Urinary bladder (tissue), 4 donors: ENCODE results near the gene TSC22D4. TPM values are rescaled to one million over a fixed set of nuclear protein-coding genes. Genes with fewer than 3 reads are reported as not detected.

ENCODE experiments used
- DNase-seq: peaks from one replicate; pipeline ENCODE4 v3.0.0-alpha.2; 2015; ENCODE audit errors: extremely low spot score
- H3K27ac ChIP-seq: one replicate; pipeline ENCODE4 v1.5.1; 2013; ENCODE audit warnings: low read depth, mild to moderate bottlenecking, moderate library complexity
- H3K36me3 ChIP-seq: one replicate; pipeline ENCODE4 v1.6.1; 2013; ENCODE audit warnings: mild to moderate bottlenecking, moderate library complexity; ENCODE audit not compliant: insufficient read depth
- H3K4me1 ChIP-seq: one replicate; pipeline ENCODE4 v1.6.1; 2013; ENCODE audit warnings: mild to moderate bottlenecking, moderate library complexity; ENCODE audit not compliant: insufficient read depth
- H3K4me3 ChIP-seq: one replicate; pipeline ENCODE4 v1.5.1; 2013; ENCODE audit warnings: low read depth, low read length
- WGBS: extraction: QIAGEN DNeasy Blood & Tissue Kit; methylation state at CpG from one replicate; pipeline ENCODE4 v1.1.7; 2013; 5-methylcytosine and 5-hydroxymethylcytosine counted together
- polyA plus RNA-seq: library from polyadenylated mRNA; stranded (reverse); fragments of 200-250 nt; gene quantifications from one replicate; pipeline ENCODE4 v1.2.3, GENCODE V29; 2013
- total RNA-seq: library from RNA; depleted of rRNA; stranded (reverse); fragments of >200 nt; gene quantifications from one replicate; pipeline ENCODE4 v1.2.3, GENCODE V29; 2014
- donor health status: healthy with polysubstance abuse.
- donor health status: healthy.

The TSC22D4 gene
- total and polyA plus RNA-seq, 2 donors, result 16.6 to 49.6 TPM

DNA sequence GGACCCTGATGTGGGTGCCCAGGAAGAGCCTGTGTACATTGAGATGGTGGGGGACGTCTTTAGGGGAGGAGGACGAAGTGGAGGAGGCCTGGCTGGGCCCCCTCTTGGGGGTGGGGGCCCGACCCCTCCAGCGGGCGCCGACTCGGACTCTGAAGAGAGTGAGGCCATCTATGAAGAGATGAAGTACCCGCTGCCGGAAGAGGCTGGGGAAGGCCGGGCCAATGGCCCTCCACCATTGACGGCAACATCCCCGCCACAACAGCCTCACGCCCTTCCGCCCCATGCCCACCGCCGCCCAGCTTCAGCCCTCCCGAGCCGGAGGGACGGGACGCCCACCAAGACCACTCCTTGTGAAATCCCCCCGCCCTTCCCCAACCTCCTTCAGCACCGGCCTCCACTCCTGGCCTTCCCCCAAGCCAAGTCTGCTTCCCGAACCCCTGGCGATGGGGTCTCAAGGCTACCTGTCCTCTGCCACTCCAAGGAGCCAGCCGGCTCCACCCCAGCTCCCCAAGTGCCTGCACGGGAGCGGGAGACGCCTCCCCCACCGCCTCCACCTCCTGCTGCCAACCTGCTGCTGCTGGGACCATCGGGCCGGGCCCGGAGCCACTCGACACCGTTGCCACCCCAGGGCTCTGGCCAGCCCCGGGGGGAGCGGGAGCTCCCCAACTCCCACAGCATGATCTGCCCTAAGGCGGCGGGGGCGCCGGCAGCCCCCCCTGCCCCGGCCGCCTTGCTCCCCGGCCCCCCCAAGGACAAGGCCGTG lies 9.5 kb upstream of the TSC22D4 start:
- H3K4me1 ChIP-seq, result no peaks in the 10 kb centered on the region
- H3K36me3 ChIP-seq, result no peaks in the 10 kb centered on the region
- no peak overlapping the region for H3K4me3 ChIP-seq
- 94% methylated on average over 44 of the region's 44 CpGs for WGBS
- DNase-seq, result no peak
- no peak overlapping the region for H3K27ac ChIP-seq

DNA sequence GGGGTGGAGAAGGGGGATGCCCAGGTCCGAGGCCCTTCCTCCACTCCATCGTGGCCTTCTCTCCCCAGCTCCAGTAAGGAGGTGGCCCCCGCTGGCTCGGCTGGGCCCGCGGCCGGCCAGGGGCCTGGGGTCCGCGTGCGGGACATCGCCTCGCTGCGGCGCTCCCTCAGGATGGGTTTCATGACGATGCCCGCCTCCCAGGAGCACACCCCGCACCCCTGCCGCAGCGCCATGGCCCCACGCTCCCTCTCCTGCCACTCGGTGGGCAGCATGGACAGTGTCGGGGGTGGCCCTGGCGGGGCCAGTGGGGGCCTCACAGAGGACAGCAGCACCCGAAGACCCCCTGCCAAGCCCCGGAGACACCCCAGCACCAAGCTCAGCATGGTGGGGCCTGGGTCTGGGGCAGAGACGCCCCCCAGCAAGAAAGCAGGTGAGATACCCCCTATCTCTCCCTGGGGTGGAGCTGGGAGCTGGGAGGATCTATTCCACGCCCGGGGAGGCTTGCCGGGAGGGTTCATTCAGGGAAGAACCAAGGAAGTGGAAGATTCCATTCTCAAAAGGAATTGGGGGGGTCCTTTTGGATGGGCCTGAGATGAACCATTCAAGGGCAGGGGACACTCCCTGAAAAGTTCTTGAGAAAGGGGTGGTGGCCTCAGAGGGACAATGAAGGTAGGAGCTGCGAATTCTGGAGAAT lies 7.9 kb upstream of the TSC22D4 start:
- Histone ChIP-seq H3K4me3 (no peak overlapping the region), H3K27ac (no peak overlapping the region), H3K4me1 (no peaks in the 10 kb centered on the region), H3K36me3 (no peaks in the 10 kb centered on the region)
- DNase-seq, result no peak
- WGBS, result 86% methylated on average over 30 of the region's 30 CpGs

DNA sequence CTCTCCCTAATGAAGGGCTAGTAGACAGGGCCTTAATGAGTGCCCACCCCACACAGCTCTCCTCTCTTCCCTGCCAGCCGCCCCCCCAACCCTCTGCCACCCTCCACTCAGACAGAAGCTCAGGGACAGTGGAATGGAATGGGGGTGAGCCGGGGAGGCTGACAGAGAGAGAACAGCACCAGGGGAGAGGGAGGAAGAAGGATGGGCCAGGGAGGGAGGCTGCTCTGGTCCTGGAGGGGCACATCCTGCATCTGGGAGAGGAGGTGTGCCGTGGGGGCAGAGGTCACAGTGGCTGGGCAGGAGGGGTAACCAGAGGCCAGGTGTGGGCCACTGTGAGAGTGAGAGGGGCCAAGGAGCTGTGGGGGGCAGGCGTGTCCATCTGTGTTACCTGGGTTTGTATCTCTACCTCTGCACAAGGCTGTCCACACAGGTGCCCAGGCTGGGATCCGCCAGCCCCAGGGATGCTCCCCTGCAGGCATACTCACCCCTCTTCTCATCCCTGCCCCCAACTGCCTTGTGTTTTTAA lies 7.2 kb upstream of the TSC22D4 start:
- no peak for DNase-seq
- H3K27ac ChIP-seq, result no peak overlapping the region
- 89% methylated on average over 5 of the region's 5 CpGs for WGBS
- H3K4me1 ChIP-seq, result no peaks in the 10 kb centered on the region
- H3K36me3 ChIP-seq, result no peaks in the 10 kb centered on the region
- H3K4me3 ChIP-seq, result no peak overlapping the region

DNA sequence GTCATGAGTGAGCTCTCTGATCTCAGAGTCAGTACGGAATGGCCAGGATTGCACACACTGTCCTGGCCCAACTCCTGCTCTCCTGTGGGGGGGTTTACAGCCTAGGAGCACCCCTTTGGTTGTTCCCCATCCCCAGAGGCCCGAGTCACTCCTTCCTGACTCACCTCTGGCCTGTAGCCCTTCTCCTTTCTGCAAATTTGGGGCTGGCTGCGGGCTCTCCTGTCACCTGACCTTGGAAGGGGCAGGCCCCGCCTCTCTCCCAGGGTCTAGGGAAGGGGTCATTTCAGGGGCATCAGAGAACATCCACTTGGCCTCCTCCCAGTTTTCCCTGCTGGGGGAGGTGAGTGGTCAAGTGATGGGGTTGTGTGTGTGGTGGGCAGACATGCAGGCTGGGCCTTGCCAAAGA lies 6.5 kb upstream of the TSC22D4 start:
- Histone ChIP-seq H3K4me3 (no peak overlapping the region), H3K36me3 (no peaks in the 10 kb centered on the region), H3K27ac (no peak overlapping the region), H3K4me1 (no peaks in the 10 kb centered on the region)
- WGBS, result 87% methylated on average over 4 of the region's 4 CpGs
- no peak for DNase-seq

DNA sequence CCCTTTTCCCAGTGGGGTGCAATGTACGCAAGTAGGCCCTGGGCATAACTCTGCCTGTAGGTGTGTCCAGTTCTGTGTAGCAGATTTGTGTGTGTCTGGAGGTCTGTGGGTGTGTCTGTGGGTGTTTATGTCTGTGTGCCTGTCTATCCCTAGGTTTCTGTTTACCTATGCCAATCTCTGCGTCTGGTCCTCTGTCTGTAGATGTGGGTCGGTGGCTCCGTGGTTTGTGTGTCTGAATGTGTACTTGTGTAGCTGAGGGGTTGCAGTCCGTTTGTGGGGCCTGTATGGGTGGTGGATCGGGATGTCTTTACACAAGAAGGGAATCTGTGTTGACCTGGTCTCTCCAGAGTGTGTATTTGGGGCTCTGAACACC lies 5.6 kb upstream of the TSC22D4 start:
- Histone ChIP-seq H3K4me1 (no peaks in the 10 kb centered on the region), H3K36me3 (no peaks in the 10 kb centered on the region), H3K27ac (no peak overlapping the region), H3K4me3 (no peak overlapping the region)
- 83% methylated on average over 6 of the region's 6 CpGs for WGBS
- no peak for DNase-seq

DNA sequence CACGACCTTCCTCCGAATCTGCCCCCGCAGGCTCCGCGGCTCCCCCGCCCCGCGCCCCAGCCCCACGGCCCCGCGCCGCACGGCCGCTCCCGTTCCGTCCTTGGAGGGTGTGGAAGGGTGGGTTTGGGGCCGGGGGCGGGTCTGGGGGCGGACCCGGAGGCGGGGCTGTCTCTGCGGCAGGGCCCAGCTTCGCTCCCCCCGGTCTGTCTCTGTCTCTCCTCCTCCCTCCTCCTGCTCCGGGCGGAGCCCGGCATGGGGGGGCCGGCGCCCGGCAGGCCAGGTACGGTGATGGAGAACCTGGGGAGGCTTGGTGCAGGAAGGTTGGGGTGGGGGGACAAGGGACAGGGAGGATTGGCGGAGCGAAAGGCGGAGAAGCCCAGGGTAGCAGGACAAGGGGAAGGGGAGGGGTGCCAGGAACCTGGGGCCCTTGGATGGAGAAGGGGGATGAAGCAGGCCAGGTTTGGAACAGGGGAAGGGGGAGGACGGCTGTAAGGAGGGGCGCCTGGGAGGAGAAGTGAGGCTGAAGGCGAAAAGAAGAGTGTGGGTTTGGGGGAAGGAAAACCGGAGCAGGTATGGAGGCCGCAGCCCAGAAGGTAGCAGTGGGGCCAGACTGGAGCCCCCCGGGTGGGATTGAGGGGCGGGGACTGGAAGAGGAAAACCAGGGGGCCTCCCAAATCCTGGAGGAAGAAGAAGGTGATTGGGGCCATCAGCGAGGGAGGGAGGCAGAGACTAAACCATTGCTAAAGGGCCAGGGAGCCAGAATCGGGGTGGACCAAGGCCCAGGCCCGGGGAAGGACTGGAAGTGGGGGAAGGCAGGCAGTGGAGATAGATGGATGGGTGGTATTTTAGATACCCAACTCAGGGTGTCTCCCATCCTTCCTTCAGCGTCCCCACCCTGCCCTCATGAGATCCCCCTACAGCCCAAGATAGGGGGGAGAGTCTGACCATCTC lies 5.0 kb upstream of the TSC22D4 start, which contains the start of gene NYAP1:
Gene NYAP1 (plus strand): TSS at position 206 of the 951 bp plus-strand sequence. CDS start 1,385 bp downstream, outside the sequence.
- DNase-seq, result no peak
- Histone ChIP-seq H3K36me3 (no peaks in the 10 kb centered on the region), H3K4me1 (no peaks in the 10 kb centered on the region), H3K4me3 (peak within 1 kb of the TSS; percentile 61), H3K27ac (no peak within 1 kb of the TSS)
- 24% methylated on average over 36 of the region's 45 CpGs for WGBS

DNA sequence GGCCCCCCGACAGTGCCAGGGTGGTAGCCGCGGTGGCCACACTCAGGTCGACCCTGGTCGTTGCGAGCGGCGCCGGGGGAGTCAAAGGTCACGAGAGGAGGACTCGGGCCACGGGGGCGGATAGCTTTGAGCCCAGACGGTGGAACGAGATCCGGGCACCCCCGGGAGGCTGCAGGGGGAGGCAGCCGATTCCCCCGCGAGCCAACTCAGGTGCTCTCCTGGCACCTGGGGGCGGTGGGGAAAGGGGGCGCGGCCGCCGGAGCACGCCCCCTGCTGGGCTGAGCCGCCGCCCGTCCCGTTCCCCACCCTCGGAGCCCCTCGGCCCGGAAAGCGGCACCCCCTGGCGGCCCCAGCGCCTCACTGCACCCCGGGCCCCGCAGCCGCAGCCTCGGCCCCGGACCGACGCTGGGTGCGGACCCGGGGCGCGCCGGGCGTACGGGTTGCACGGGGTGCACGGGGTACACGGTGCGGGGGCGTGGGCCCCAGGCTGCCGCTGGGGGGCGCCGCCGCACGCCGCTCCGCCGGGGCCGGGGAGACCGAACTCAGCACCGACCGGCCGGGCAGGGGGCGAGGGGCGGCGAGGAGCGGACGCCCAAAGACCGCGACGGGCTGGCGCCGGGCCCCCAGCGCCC lies 4.2 kb upstream of the TSC22D4 start:
- under 1% methylated on average over 79 of the region's 79 CpGs for WGBS
- peak overlapping the region; percentile 61 for H3K4me3 ChIP-seq
- H3K4me1 ChIP-seq, result no peaks in the 10 kb centered on the region
- no peak overlapping the region for H3K27ac ChIP-seq
- no peak for DNase-seq
- no peaks in the 10 kb centered on the region for H3K36me3 ChIP-seq

DNA sequence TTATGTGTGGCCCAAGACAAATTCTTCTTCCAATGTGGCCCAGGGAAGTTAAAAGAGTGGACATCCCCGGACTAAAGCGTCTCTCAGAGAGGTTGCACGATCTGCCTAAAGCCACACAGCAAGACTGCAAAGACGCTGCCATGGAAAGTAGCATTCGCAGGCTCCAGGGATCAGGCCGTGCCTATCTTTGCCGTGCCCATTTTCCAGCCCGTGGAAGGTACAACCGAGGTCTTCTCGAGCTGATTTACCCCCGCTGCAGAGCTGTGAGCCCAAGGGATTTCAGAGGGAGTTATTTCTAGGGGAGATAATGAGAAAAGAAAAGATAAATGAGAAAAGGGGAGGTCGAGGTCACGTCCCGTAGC lies 3.7 kb upstream of the TSC22D4 start:
- no peak for DNase-seq
- H3K36me3 ChIP-seq, result no peaks in the 10 kb centered on the region
- peaks cover 1% of the 10 kb centered on the region for H3K4me1 ChIP-seq
- peak overlapping the region; percentile 61 for H3K4me3 ChIP-seq
- WGBS, result 49% methylated on average over 14 of the region's 14 CpGs
- H3K27ac ChIP-seq, result no peak overlapping the region

DNA sequence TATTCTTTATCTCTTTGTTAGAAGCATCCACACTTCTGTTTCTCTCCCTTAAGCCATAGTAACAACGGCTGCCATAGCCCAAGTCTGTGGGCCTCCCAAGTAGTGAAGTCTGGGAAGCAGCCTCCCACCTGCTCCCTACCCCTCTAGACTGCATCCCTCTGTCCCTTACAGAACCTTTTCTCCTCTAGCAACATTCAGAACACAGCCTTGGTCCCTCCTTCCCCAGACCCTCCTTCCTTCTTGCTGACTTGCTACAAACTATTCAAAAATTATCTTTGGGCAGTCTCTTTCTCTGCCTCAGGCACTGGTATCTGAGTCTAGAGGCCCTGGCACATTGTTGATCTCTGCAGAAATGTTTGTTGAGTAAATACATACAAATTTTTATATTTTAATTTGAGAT lies 2.5 kb upstream of the TSC22D4 start:
- 93% methylated on average over 1 of the region's 1 CpG for WGBS
- no peaks in the 10 kb centered on the region for H3K36me3 ChIP-seq

DNA sequence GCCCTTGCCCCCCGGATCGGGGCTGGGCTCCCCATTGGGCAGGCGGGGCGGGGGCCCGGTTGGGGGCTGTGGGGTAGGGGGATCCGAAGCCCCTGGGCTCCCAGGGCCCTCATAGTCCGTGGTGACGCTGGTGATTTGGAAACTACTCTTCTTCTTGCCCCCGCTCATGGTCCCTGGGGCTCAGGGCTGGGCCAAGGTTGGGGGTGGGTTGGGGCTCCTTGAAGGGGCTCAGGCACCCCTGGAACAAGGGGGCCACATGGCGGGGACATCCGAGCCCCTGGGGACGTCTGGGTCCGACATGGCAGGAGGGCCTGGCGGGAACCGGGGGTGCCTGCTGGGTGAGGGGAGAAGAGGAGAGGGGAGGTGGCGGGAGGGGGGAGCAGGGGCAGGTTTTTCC lies 1.1 kb downstream of the TSC22D4 start:
- Histone ChIP-seq H3K4me1 (peaks cover 2% of the 10 kb centered on the region), H3K4me3 (peak overlapping the region; percentile 93)
- no peak for DNase-seq

More for the DNA sequence above, 2.5 kb upstream of the TSC22D4 start:
- no peak for DNase-seq
- Histone ChIP-seq H3K4me3 (no peak overlapping the region), H3K27ac (no peak overlapping the region), H3K4me1 (peaks cover 2% of the 10 kb centered on the region)

DNA sequence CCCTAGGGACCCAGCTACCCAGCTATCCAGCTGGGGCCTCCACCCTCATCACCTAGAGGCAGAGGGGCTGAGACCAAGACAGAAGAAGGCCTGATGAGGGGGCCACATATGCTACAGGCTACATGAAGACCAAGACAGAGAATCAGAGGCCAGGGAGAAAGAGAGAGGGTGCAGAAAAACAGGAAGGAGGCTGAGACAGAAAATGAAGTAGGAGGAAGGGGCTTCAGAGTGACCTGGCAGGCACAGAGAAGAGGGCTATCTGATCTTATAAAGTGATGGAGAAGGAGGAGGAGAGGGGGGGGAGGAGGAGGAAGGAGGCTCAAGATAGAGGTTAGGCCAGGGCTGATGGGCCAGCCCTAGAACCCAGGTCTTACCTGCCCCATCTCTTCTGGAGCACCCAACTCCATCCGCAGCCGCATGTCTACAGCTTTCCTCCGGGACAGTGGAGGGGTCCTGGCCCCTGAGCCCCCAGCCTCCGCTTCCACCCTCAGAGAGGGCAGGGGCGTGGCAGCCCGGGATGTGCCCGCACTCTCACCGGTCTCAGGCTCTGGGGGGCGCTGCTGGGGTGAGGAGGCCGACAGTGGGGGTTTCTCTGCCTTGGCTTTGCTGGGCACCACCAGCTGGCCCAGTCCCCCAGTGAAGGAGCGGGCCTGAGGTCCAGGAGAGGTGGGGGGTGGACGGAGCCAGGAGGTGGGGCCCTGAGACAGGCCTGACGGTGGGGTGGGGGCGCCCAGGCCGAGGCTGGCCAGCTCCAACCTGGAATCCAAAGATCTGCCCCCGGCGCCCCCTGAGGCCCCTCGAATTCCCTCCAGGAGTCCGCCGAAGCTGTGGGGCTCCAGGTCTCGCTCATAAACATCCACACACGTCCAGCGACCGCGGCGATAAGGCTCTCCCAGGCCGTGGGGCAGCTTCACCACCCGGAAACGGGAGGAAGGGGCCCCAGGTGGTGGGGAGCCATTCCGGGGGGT lies 1.8 kb downstream of the TSC22D4 start:
- WGBS, result 10% methylated on average over 30 of the region's 30 CpGs
- DNase-seq, result no peak

More for the DNA sequence above, 1.1 kb downstream of the TSC22D4 start:
- H3K27ac ChIP-seq, result no peak overlapping the region
- H3K36me3 ChIP-seq, result peaks cover 2% of the 10 kb centered on the region
- 1% methylated on average over 16 of the region's 16 CpGs for WGBS

DNA sequence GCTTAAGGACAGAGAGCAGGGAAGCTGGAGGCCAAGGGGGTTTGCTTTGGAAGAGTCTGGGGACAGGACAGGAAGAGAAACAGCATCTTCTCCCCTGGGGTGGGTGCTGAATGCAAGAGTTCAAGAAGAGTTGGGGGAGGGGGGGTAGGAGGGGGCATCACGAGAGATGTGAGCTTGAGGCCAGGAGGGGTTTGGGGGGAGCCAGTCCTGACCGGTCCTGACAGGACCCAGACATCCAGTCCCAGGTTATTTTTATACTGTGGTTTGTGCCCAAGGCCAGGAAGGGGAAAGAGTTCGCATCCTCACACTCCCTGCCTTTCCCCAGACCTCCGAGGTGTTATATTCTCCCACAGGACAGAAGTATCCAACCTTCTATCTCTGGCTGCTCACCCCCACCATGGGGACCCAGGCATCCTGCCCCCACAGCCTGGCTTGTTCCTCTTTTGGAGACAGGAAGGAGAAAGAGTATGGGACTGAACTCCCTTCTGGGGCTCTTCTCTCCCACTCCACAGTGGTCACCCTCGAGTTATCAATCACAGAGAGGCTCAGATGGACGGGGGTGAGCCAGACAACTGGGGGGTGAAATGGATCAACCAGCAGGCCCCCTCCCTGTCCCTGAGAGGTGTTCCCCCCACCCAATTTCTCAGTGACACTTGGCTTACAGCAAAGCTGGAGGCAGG lies 2.8 kb downstream of the TSC22D4 start:
- no peak for DNase-seq
- Histone ChIP-seq H3K36me3 (peaks cover 2% of the 10 kb centered on the region), H3K4me3 (no peak overlapping the region), H3K27ac (no peak overlapping the region), H3K4me1 (peaks cover 2% of the 10 kb centered on the region)
- WGBS, result 26% methylated on average over 6 of the region's 6 CpGs

More for the DNA sequence above, 1.8 kb downstream of the TSC22D4 start:
- peaks cover 2% of the 10 kb centered on the region for H3K36me3 ChIP-seq
- H3K4me3 ChIP-seq, result peak overlapping the region; percentile 93
- H3K27ac ChIP-seq, result peak overlapping the region; percentile 15
- peaks cover 2% of the 10 kb centered on the region for H3K4me1 ChIP-seq
